Measurements from ENCODE around the gene DNAJC17. TPM values are rescaled to one million over a fixed set of nuclear protein-coding genes. Genes with fewer than 3 reads are reported as not detected.

DNAJC17 gene
- total and polyA plus RNA-seq, 2 of the 13 experiments (the other 11 are each of a cell fraction or from before 2014, with no cell fraction given) = 22.2 to 26.5 TPM

DNA sequence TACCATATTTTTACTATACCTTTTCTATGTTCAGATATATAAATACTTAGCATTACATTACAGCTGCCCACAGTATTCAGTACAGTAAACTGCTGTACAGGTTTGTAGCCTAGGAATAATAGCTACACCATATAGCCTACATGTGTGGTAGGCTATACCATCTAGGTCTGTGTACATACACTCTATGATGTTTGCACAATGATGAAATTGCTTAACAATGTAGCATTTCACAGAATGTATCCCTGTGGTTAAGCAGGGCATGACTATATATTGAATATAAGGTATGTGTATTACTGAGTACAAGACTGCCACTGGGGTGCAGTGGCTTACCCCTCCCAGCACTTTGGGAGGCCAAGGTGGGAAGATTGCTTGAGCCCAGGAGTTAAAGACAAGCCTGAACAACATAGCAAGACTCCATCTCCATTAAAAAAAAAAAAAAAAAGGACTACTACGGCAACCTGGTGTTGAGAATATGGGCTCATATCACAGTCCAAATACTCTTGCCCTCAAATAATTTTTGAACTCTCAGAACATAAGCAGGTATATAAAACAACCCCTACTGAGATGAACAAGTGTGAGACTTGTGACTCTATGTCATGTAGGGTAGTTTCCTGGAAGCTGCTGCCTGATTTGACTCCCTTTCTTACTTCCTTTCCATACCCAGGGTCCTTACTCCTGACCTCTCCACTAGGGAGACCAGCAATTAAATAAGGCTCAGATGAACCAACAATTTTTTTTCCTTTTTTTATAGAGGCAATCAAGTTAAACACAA, 16.5 kb upstream of the DNAJC17 start (continued):
- TF ChIP-seq SIX4 (CRISPR knock-in tag; IDR thresholded peaks at IDR 0.05) (no peak), ZNF619 (CRISPR knock-in tag; IDR thresholded peaks at IDR 0.05) (no peak), KAT8 (CRISPR knock-in tag; IDR thresholded peaks at IDR 0.05) (no peak), FOXA3 (CRISPR knock-in tag; IDR thresholded peaks at IDR 0.05) (peak; percentile 95), ZNF354B (CRISPR knock-in tag; IDR thresholded peaks at IDR 0.05) (no peak), DNMT1 (CRISPR knock-in tag; IDR thresholded peaks at IDR 0.05) (no peak), ZNF879 (CRISPR knock-in tag; IDR thresholded peaks at IDR 0.05) (no peak), NR1H2 (CRISPR knock-in tag; IDR thresholded peaks at IDR 0.05; ENCODE audit: borderline replicate concordance, low read depth) (no peak), JARID2 (CRISPR knock-in tag; IDR thresholded peaks at IDR 0.05; ENCODE audit: insufficient replicate concordance) (no peak), ZNF639 (CRISPR knock-in tag; conservative IDR thresholded peaks at IDR 0.05) (no peak), MXD3 (CRISPR knock-in tag; IDR thresholded peaks at IDR 0.05) (no peak), THAP11 (CRISPR knock-in tag; IDR thresholded peaks at IDR 0.05) (peak; percentile 80), ZNF12 (CRISPR knock-in tag; IDR thresholded peaks at IDR 0.05) (peak; percentile 48; the same call in 1 of the 2 replicates), CHCHD3 (CRISPR knock-in tag; IDR thresholded peaks at IDR 0.05) (no peak), GTF2F1 (IDR thresholded peaks at IDR 0.05; ENCODE audit: low read length) (no peak), HMG20A (CRISPR knock-in tag; IDR thresholded peaks at IDR 0.05; ENCODE audit: borderline replicate concordance) (peak; percentile 72; the same call in 1 of the 2 replicates)
- TF ChIP-seq, protein P1, sequence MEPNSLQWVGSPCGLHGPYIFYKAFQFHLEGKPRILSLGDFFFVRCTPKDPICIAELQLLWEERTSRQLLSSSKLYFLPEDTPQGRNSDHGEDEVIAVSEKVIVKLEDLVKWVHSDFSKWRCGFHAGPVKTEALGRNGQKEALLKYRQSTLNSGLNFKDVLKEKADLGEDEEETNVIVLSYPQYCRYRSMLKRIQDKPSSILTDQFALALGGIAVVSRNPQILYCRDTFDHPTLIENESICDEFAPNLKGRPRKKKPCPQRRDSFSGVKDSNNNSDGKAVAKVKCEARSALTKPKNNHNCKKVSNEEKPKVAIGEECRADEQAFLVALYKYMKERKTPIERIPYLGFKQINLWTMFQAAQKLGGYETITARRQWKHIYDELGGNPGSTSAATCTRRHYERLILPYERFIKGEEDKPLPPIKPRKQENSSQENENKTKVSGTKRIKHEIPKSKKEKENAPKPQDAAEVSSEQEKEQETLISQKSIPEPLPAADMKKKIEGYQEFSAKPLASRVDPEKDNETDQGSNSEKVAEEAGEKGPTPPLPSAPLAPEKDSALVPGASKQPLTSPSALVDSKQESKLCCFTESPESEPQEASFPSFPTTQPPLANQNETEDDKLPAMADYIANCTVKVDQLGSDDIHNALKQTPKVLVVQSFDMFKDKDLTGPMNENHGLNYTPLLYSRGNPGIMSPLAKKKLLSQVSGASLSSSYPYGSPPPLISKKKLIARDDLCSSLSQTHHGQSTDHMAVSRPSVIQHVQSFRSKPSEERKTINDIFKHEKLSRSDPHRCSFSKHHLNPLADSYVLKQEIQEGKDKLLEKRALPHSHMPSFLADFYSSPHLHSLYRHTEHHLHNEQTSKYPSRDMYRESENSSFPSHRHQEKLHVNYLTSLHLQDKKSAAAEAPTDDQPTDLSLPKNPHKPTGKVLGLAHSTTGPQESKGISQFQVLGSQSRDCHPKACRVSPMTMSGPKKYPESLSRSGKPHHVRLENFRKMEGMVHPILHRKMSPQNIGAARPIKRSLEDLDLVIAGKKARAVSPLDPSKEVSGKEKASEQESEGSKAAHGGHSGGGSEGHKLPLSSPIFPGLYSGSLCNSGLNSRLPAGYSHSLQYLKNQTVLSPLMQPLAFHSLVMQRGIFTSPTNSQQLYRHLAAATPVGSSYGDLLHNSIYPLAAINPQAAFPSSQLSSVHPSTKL (CRISPR knock-in tag; IDR thresholded peaks at IDR 0.05) = peak; percentile 77
- TF ChIP-seq, protein P2, sequence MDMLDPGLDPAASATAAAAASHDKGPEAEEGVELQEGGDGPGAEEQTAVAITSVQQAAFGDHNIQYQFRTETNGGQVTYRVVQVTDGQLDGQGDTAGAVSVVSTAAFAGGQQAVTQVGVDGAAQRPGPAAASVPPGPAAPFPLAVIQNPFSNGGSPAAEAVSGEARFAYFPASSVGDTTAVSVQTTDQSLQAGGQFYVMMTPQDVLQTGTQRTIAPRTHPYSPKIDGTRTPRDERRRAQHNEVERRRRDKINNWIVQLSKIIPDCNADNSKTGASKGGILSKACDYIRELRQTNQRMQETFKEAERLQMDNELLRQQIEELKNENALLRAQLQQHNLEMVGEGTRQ (IDR thresholded peaks at IDR 0.05; ENCODE audit: low read depth, low read length) = no peak
- TF ChIP-seq, protein P2 (CRISPR knock-in tag; IDR thresholded peaks at IDR 0.05; ENCODE audit: borderline replicate concordance) = no peak
- TF ChIP-seq, protein P3, sequence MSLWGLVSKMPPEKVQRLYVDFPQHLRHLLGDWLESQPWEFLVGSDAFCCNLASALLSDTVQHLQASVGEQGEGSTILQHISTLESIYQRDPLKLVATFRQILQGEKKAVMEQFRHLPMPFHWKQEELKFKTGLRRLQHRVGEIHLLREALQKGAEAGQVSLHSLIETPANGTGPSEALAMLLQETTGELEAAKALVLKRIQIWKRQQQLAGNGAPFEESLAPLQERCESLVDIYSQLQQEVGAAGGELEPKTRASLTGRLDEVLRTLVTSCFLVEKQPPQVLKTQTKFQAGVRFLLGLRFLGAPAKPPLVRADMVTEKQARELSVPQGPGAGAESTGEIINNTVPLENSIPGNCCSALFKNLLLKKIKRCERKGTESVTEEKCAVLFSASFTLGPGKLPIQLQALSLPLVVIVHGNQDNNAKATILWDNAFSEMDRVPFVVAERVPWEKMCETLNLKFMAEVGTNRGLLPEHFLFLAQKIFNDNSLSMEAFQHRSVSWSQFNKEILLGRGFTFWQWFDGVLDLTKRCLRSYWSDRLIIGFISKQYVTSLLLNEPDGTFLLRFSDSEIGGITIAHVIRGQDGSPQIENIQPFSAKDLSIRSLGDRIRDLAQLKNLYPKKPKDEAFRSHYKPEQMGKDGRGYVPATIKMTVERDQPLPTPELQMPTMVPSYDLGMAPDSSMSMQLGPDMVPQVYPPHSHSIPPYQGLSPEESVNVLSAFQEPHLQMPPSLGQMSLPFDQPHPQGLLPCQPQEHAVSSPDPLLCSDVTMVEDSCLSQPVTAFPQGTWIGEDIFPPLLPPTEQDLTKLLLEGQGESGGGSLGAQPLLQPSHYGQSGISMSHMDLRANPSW (CRISPR knock-in tag; IDR thresholded peaks at IDR 0.05; ENCODE audit: borderline replicate concordance) = no peak

Data from HepG2 (cell line).